ENCODE data around the gene CCM2L. TPM values are rescaled to one million over a fixed set of nuclear protein-coding genes. Genes with fewer than 3 reads are reported as not detected.

CCM2L gene
- total and polyA plus RNA-seq, 2 of the 8 experiments (the other 6 are each of a cell fraction or from before 2014, with no cell fraction given), result 5.5 to 15.8 TPM

- TF ChIP-seq SUZ12 (IDR thresholded peaks at IDR 0.05; ENCODE audit: low read length), result no peak
- no peak for TF ChIP-seq ZNF274 (IDR thresholded peaks at IDR 0.05; ENCODE audit: borderline replicate concordance, extremely low read depth, low read length)
- TF ChIP-seq KDM5A (IDR thresholded peaks at IDR 0.05; ENCODE audit: low read length), result no peak
Measured at GRCh38 chr20:31996996-31997395, 13.2 kb upstream of the CCM2L start (continued).
